B cell (primary cell): ENCODE measurements around the gene DEAF1. TPM values are rescaled to one million over a fixed set of nuclear protein-coding genes. Genes with fewer than 3 reads are reported as not detected.
"Not testable (repeated sequence)": the region's sequence is repeated elsewhere in the genome, so short reads cannot be mapped to it uniquely, and the experiment has no call there.

Experiments
- ATAC-seq: fragments of 200-7000 bp; cut with Tn5 transposase; one replicate; pipeline ENCODE4 v1.10.0; 2021; ENCODE audit warnings: low read depth, mild to moderate bottlenecking, moderate number of reproducible peaks, moderate library complexity
- CTCF ChIA-PET: fragments of 350-600 bp; sonication (Branson Sonifier 250); formaldehyde crosslinking; loops from one replicate; lab custom pipeline; 2021; ENCODE audit warnings: antibody characterized with exemption, inconsistent platforms; lab: Charles Lee
- POLR2A ChIA-PET: fragments of 350-600 bp; sonication (Branson Sonifier 250); formaldehyde crosslinking; loops from one replicate; lab custom pipeline; 2021; ENCODE audit warnings: antibody characterized with exemption; lab: Charles Lee
- DNase-seq: peaks from one replicate; pipeline ENCODE4 v3.0.0; 2013
- H2AFZ ChIP-seq: 2 replicates; pipeline ENCODE4 v1.6.1; 2012; ENCODE audit warnings: mild to moderate bottlenecking, low read depth, low read length; ENCODE audit not compliant: insufficient read depth, poor library complexity, severe bottlenecking
- H3K27ac ChIP-seq, 2 donors: 1 replicate in 1 of 2; 2 replicates in 1 of 2; pipeline ENCODE4 v1.5.1; 2012 to 2013; ENCODE audit warnings: low read length in 2 of 2, mild to moderate bottlenecking in 2 of 2, moderate library complexity in 1 of 2
- H3K27me3 ChIP-seq, 4 experiments: fragments of 200-600 bp in 1 of 4; sonication (generic) in 1 of 4; replicated peaks in 1 of 4; 1 replicate in 2 of 4; 2 replicates in 2 of 4; pipeline versions ENCODE4 v1.6.1 to v1.7.0; 2013 to 2016; ENCODE audit warnings: low read length in 3 of 4, mild to moderate bottlenecking in 2 of 4, mixed read lengths in 1 of 4, moderate library complexity in 1 of 4; ENCODE audit not compliant: insufficient read depth in 4 of 4, control insufficient read depth in 3 of 4; ENCODE audit errors: control extremely low read depth in 1 of 4
- H3K36me3 ChIP-seq, 2 experiments: replicated peaks in 1 of 2; 1 replicate in 1 of 2; 2 replicates in 1 of 2; pipeline versions ENCODE4 v1.6.1 to v1.7.1; 2013; ENCODE audit warnings: low read length in 1 of 2; ENCODE audit not compliant: insufficient read depth in 2 of 2, control insufficient read depth in 1 of 2; ENCODE audit errors: control extremely low read depth in 1 of 2, extremely low read depth in 1 of 2
- H3K4me1 ChIP-seq, 2 donors: fragments of 200-600 bp in 1 of 2; sonication (generic) in 1 of 2; 1 replicate in 1 of 2; 2 replicates in 1 of 2; pipeline versions ENCODE4 v1.5.1 to v1.6.1; 2013 to 2017; ENCODE audit warnings: low read length in 2 of 2; ENCODE audit not compliant: control insufficient read depth in 2 of 2, insufficient read depth in 2 of 2
- H3K4me2 ChIP-seq: replicated peaks from 2 replicates; pipeline ENCODE3; 2012; ENCODE audit warnings: mild to moderate bottlenecking, low read depth, low read length; ENCODE audit not compliant: poor library complexity, severe bottlenecking
- H3K4me3 ChIP-seq, 5 experiments: fragments of 200-600 bp in 1 of 5; sonication (generic) in 1 of 5; 1 replicate in 3 of 5; 2 replicates in 2 of 5; pipeline versions ENCODE4 v1.5.1 to v1.7.0; 2011 to 2016; ENCODE audit warnings: low read length in 4 of 5, mild to moderate bottlenecking in 4 of 5, low read depth in 2 of 5, control low read depth in 1 of 5, moderate library complexity in 1 of 5; ENCODE audit not compliant: insufficient read depth in 1 of 5; ENCODE audit errors: control extremely low read depth in 1 of 5, extremely low read depth in 1 of 5
- H3K79me2 ChIP-seq: fragments of 200-600 bp; sonication (generic); one replicate; pipeline ENCODE4 v1.6.0; 2016; ENCODE audit warnings: low read length; ENCODE audit not compliant: control insufficient read depth, insufficient read depth
- H3K9ac ChIP-seq: fragments of 200-600 bp; sonication (generic); 2 replicates; pipeline ENCODE4 v1.6.1; 2017; ENCODE audit warnings: mild to moderate bottlenecking, low read length, moderate library complexity
- H3K9me3 ChIP-seq, 3 donors: one replicate each; pipeline versions ENCODE4 v1.6.1 to v1.7.1; 2013; ENCODE audit warnings: low read length in 2 of 3; ENCODE audit not compliant: control insufficient read depth in 2 of 3, insufficient read depth in 1 of 3; ENCODE audit errors: control extremely low read depth in 1 of 3
- H4K20me1 ChIP-seq: 2 replicates; pipeline ENCODE4 v1.6.0; 2012; ENCODE audit warnings: mild to moderate bottlenecking, low read length; ENCODE audit not compliant: insufficient read depth, control insufficient read depth, poor library complexity, severe bottlenecking
- H3K27ac Mint-ChIP-seq: one replicate; pipeline ENCODE4 v1.8.0; 2021; ENCODE audit warnings: mixed read lengths
- H3K27me3 Mint-ChIP-seq: one replicate; pipeline ENCODE4 v1.8.0; 2021; ENCODE audit warnings: mixed read lengths
- H3K4me1 Mint-ChIP-seq: one replicate; pipeline ENCODE4 v1.8.0; 2021; ENCODE audit warnings: mixed read lengths
- H3K4me3 Mint-ChIP-seq: one replicate; pipeline ENCODE4 v1.8.0; 2021; ENCODE audit warnings: mixed read lengths
- H3K9me3 Mint-ChIP-seq: one replicate; pipeline ENCODE4 v1.8.0; 2022; ENCODE audit warnings: mixed read lengths; ENCODE audit not compliant: insufficient read depth
- WGBS: methylation state at CpG from one replicate; pipeline ENCODE4 v1.1.5; 2013; ENCODE audit warnings: missing lambda C conversion rate; ENCODE audit not compliant: insufficient coverage; 5-methylcytosine and 5-hydroxymethylcytosine counted together
- intact Hi-C: fragments of 100-400 bp; cut with micrococcal nuclease; formaldehyde crosslinking; loops from one replicate; pipeline ENCODE4 v1.10.0; 2022
- polyA plus RNA-seq: library from polyadenylated mRNA; depleted of rRNA; stranded (reverse); fragments of >200 nt; gene quantifications from 2 replicates; pipeline ENCODE4 v1.2.3, GENCODE V29; 2012
- total RNA-seq, 2 donors: library from RNA; stranded (reverse); fragments of 120-200 nt in 1 of 2; gene quantifications; 1 replicate in 1 of 2; 2 replicates in 1 of 2; pipeline versions ENCODE4 v1.2.3 to v1.2.4, GENCODE V29; 2013 to 2022
- TF ChIP-seq, protein P1 (sequence below): fragments of 200-600 bp; IDR thresholded peaks from one replicate; pipeline ENCODE4 v1.8.0; 2022; ENCODE audit warnings: antibody characterized with exemption, mild to moderate bottlenecking

Gene DEAF1
- total and polyA plus RNA-seq, 2 donors (not counting 1 experiment from before 2014, with no cell fraction given): 31.8 to 53.6 TPM

DNA sequence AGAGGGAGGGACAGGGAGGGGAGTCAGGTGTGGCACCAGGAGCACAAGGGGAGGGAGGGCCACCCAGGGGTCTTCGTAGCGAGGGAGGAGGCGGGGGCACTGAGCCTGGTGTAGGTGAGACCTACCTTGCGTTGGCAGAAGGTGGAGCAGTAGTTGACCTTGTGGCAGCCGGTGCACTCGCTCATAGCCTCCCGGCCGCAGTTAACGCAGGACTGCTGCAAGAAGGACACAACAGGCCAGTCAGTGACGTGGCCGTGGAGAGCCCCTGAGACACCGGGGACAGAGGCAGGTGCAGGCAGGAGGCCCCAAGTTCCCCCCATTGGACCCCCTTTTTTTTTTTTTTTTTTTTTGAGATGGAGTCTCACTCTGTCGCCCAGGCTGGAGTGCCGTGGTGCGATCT, 41.2 kb downstream of the DEAF1 start:
- Mint-ChIP-seq H3K4me3 (no peak overlapping the region), H3K4me1 (no peaks in the 10 kb centered on the region), H3K9me3 (no peaks in the 10 kb centered on the region), H3K27me3 (no peaks in the 10 kb centered on the region), H3K27ac (no peak overlapping the region)
- H3K4me2 ChIP-seq: no peak overlapping the region
- H3K79me2 ChIP-seq: peaks cover 4% of the 10 kb centered on the region
- H3K27me3 ChIP-seq: no peaks in the 10 kb centered on the region
- ChIA-PET CTCF (interaction anchor here (0.5 kb wide), 1 partner anchor 16 kb away, joined by 3 read pairs; no protein-coding TSS in a partner anchor), POLR2A (interaction anchor here (0.7 kb wide), 1 partner anchor 95 kb away, joined by 5 read pairs; no protein-coding TSS in a partner anchor)
- no peak overlapping the region for H3K9ac ChIP-seq
- 97% methylated on average over 12 of the region's 15 CpGs for WGBS
- H3K4me3 ChIP-seq: no peak overlapping the region
- no peaks in the 10 kb centered on the region for H3K9me3 ChIP-seq
- H2AFZ ChIP-seq: no peak overlapping the region
- ATAC-seq (no peak), DNase-seq (no peak)
- peaks cover 0 to 18% of the 10 kb centered on the region in 2 experiments for H3K36me3 ChIP-seq
- no peak overlapping the region for H3K27ac ChIP-seq
- H3K4me1 ChIP-seq: no peaks in the 10 kb centered on the region
- TF ChIP-seq, protein P1, sequence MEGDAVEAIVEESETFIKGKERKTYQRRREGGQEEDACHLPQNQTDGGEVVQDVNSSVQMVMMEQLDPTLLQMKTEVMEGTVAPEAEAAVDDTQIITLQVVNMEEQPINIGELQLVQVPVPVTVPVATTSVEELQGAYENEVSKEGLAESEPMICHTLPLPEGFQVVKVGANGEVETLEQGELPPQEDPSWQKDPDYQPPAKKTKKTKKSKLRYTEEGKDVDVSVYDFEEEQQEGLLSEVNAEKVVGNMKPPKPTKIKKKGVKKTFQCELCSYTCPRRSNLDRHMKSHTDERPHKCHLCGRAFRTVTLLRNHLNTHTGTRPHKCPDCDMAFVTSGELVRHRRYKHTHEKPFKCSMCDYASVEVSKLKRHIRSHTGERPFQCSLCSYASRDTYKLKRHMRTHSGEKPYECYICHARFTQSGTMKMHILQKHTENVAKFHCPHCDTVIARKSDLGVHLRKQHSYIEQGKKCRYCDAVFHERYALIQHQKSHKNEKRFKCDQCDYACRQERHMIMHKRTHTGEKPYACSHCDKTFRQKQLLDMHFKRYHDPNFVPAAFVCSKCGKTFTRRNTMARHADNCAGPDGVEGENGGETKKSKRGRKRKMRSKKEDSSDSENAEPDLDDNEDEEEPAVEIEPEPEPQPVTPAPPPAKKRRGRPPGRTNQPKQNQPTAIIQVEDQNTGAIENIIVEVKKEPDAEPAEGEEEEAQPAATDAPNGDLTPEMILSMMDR: no peak
- H4K20me1 ChIP-seq: no peaks in the 10 kb centered on the region
- intact Hi-C loops: no loop called here

DNA sequence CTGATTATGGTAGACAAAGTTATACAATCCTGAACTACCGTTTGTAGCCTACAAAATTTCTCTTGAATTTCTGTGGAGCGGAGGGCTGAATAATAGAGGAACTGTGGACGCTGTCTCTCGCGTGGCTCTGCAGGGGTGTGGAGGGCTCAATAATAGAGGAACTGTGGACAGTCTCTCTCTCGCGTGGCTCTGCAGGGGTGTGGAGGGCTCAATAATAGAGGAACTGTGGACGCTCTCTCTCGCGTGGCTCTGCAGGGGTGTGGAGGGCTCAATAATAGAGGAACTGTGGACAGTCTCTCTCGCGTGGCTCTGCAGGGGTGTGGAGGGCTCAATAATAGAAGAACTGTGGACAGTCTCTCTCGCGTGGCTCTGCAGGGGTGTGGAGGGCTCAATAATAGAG, 41.9 kb downstream of the DEAF1 start:
- H3K27me3 Mint-ChIP-seq, ATAC-seq, CTCF ChIA-PET, H3K4me1 ChIP-seq, H3K27me3 ChIP-seq, H3K9me3 ChIP-seq, H3K79me2 ChIP-seq, H3K4me3 ChIP-seq, H2AFZ ChIP-seq, H4K20me1 ChIP-seq, H3K27ac Mint-ChIP-seq, H3K9ac ChIP-seq, DNase-seq, H3K4me2 ChIP-seq, H3K27ac ChIP-seq, H3K4me3 Mint-ChIP-seq, intact Hi-C loops, H3K4me1 Mint-ChIP-seq, H3K9me3 Mint-ChIP-seq: not testable (repeated sequence)
- peaks cover 0 to 14% of the 10 kb centered on the region in 2 experiments for H3K36me3 ChIP-seq
- WGBS: 97% methylated on average over 13 of the region's 14 CpGs
- POLR2A ChIA-PET: interaction anchor here (0.7 kb wide), 1 partner anchor 115 kb away, joined by 5 read pairs; no protein-coding TSS in a partner anchor
